HFFc6 (cell line): ENCODE measurements around the gene LSP1. TPM values are rescaled to one million over a fixed set of nuclear protein-coding genes. Genes with fewer than 3 reads are reported as not detected.

Experiments used
- DNase-seq: peaks from one replicate; pipeline ENCODE4 v3.0.0-alpha.2; 2018
- H3K27ac Mint-ChIP-seq: 2 replicates; pipeline ENCODE4 v1.8.0; 2020; ENCODE audit warnings: mild to moderate bottlenecking, mixed read lengths
- H3K27me3 Mint-ChIP-seq: 2 replicates; pipeline ENCODE4 v1.8.0; 2021; ENCODE audit warnings: mild to moderate bottlenecking, moderate library complexity, mixed read lengths; ENCODE audit not compliant: insufficient read depth
- H3K36me3 Mint-ChIP-seq: 2 replicates; pipeline ENCODE4 v1.8.0; 2021; ENCODE audit warnings: low read depth, mixed read lengths
- H3K4me1 Mint-ChIP-seq: 2 replicates; pipeline ENCODE4 v1.8.0; 2020; ENCODE audit warnings: low read depth, mixed read lengths
- H3K4me3 Mint-ChIP-seq: 2 replicates; pipeline ENCODE4 v1.8.0; 2020; ENCODE audit warnings: mild to moderate bottlenecking, moderate library complexity, mixed read lengths
- H3K9me3 Mint-ChIP-seq: 2 replicates; pipeline ENCODE4 v1.8.0; 2020; ENCODE audit warnings: mild to moderate bottlenecking, mixed read lengths
- CTCF ChIP-seq: fragments of 200-600 bp; sonication (generic); IDR thresholded peaks from 2 replicates; pipeline ENCODE4 v1.5.0; 2021; ENCODE audit warnings: antibody characterized with exemption, mild to moderate bottlenecking
- total RNA-seq, 6 experiments: library from RNA; stranded (reverse); fragmentation: NEBNext Ultra II Directional; extraction: Animal tissue kit (Norgen Biotek cat#: 25700); gene quantifications; 2 replicates in 1 of 6; 3 replicates in 5 of 6; pipeline ENCODE4 v1.2.3, GENCODE V29; 2021

LSP1 gene
- total RNA-seq, 6 experiments from 2014 or later: 0.18 to 2.6 (median 0.27) TPM; not detected in 2

DNA sequence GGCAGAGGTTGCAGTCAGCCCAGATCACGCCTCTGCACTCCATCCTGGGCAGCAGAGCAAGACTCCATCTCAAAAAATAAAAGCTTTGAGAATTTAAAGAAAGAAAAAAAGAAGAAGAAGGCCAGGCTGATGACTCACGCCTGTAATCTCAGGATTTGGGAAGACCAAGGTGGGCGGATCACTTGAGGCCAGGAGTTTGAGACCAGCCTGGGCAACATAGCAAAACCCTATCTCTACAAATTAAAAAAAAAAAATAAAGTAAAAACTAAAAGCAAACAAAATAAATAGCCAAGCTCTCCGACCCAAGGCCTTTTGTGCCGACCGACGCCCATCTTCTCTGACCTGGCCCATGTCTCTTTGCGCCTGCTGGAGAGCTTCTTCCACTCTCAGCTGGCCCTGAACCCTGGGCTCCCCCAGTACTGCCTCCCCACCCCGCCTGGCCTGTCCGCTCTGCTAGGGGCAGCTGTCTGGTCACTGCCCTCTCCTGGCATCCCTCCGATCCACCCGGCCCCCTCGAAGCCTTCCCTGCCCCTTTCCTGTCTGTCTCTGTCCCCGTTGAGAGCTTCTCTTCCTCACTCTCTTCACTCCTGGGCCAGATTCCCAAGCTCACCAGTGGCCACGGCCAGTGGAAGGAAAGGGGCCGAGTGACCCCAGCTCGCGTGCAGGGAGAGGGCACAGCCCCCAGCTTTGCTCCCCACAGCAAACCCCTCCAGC is 4.8 kb upstream of the LSP1 start:
- no peaks in the 10 kb centered on the region; the same call in 1 of the 2 replicates for H3K4me1 Mint-ChIP-seq
- H3K36me3 Mint-ChIP-seq: no peaks in the 10 kb centered on the region
- H3K9me3 Mint-ChIP-seq: no peaks in the 10 kb centered on the region
- no peak for DNase-seq
- peaks cover 41% of the 10 kb centered on the region for H3K27me3 Mint-ChIP-seq
- no peak for TF ChIP-seq CTCF
- no peak overlapping the region for H3K4me3 Mint-ChIP-seq
- no peak overlapping the region for H3K27ac Mint-ChIP-seq

- Mint-ChIP-seq H3K4me1 (no peaks in the 10 kb centered on the region; the same call in 1 of the 2 replicates), H3K36me3 (no peaks in the 10 kb centered on the region), H3K9me3 (no peaks in the 10 kb centered on the region), H3K27ac (no peak overlapping the region), H3K27me3 (peaks cover 48% of the 10 kb centered on the region), H3K4me3 (no peak overlapping the region)
- no peak for DNase-seq
- TF ChIP-seq CTCF: no peak
Measured at GRCh38 chr11:1848640-1849430, 4.0 kb upstream of the LSP1 start.

DNA sequence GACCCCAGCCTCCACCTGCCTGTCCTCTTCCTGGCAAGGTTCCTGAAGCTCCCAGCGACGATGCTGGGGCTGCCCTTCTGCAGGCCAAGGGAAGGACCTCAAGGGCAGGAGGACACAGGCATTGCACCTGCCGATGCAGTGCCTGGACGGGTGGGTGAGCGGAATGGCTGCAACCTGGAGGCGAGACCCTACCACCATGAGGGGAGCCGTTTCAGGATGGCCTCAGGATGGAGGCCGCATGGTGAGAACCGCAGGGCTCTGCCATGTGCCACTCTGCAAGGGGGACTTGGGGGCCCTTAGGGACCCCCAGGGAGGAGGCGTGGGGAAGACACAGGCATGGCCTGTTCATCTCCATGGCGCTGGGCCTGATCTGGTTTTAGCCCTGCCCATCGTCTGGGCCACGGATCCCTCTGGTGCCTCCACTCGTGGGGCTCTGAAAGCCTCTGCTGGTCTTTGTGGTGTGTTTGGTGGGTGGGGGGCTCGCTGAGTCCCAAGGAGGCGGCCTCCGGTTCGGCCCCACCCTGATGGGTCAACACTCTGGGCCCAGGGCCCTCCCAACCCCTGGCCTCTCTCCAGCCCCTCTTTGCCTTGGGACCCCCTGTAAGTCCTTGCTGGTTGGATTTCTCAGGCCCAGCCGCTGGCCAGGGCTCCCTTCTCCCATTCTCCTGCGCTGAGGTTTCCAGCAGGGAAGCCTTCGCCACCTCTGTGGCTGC is 1.3 kb upstream of the LSP1 start:
- Mint-ChIP-seq H3K9me3 (no peaks in the 10 kb centered on the region), H3K27me3 (peaks cover 36% of the 10 kb centered on the region), H3K36me3 (no peaks in the 10 kb centered on the region), H3K27ac (no peak overlapping the region), H3K4me3 (no peak overlapping the region), H3K4me1 (no peaks in the 10 kb centered on the region)
- TF ChIP-seq CTCF: no peak
- DNase-seq: no peak

GRCh38 chr11:1852271-1852876 is 510 bp upstream of the LSP1 start:
- Mint-ChIP-seq H3K27ac (no peak overlapping the region), H3K9me3 (no peaks in the 10 kb centered on the region), H3K4me3 (no peak overlapping the region), H3K4me1 (no peaks in the 10 kb centered on the region), H3K27me3 (peaks cover 31% of the 10 kb centered on the region), H3K36me3 (no peaks in the 10 kb centered on the region)
- no peak for DNase-seq
- TF ChIP-seq CTCF: no peak

DNA sequence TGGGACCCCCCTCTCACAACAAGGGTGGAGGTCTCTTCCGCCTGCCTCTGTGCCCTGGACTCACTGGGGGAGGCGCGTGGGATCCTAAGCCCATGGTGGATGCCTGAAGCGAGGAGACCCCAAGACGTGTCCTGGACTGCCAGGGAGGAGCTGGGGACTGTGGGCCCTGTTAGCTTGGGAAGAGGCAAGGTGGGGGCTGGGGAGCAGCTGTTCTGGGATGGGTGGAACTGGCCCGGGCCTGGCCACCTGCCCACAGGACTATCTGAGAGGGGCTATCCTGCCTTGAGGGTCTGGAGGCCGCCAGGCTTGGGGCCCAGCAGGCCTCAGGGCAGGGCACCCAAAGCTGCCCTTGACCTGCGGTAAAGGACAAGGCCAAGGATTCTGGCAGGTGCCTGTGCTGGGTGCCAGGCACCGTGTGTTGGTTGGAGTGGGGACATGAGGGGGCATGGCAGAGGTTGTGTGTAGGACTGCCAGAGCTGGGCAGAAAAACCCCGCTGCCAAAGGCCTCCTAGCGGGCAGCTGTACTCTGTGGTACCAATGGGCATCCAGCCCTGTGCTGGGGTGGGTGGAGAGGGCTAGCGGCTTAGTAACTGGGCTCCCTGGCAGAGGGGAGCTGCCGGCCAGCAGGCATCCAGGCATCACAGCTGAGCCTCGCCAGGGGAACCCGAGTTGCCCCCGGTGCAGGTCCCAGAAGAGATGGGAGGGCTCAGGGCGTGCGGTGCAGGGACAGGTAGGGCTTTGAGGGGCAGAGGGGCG is 670 bp downstream of the LSP1 start:
- no peak for DNase-seq
- Mint-ChIP-seq H3K27ac (no peak overlapping the region), H3K4me1 (no peaks in the 10 kb centered on the region), H3K9me3 (no peaks in the 10 kb centered on the region), H3K4me3 (no peak overlapping the region), H3K36me3 (no peaks in the 10 kb centered on the region), H3K27me3 (peaks cover 27% of the 10 kb centered on the region)
- no peak for TF ChIP-seq CTCF
